ENCODE data around the gene ANKLE1. TPM values are rescaled to one million over a fixed set of nuclear protein-coding genes. Genes with fewer than 3 reads are reported as not detected.

ANKLE1 gene
- total and polyA plus RNA-seq, 2 donors (not counting 3 experiments of a cell fraction or from before 2014, with no cell fraction given): 1.9 to 3.1 TPM

DNA sequence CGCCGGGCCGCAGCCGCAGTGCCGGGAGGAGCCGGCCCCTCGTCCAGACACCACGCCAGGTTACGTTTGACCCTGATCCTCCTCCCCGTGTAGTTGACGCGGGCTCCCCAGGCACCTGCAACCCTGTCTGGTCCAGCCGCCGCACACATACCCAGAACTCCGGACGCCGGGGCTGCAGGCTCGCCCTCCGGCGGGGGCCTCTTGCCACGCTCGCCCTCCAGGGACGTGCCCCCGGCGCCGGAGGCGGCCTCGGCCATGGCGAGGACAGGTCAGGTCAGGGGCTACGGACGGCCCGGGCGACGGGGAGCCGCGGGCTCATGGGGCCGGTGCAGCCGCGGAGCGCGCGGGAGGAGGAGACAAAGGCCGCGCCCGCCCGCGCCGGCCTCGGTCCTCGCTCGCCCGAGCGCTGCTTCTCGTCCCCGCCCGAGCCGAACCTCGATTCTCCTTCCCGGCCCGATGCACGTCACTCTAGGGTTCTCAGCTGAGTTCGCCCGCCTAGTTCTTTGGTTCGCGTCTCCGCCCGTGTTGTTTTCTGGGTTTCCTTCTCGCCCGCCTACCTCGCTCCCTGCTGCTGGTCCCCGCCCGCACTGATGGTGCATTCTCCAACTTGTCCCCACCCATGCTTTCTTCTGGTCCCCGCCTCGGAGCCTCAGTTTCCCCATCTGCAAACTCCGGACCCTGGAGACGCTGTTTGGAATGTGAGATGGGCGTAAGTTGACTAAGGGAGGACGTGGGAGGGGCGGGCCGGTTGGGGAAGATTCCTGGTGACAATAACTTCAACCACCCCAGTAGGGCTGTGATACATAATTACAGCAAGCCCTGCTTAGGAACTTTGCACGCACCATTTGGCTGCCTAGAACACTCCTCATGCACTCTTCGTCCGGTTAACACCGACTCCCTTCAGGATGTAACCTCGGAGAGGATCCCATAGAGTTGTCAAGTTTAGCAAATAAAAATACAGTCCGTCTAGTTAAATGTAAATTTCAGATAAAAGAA is 53.0 kb downstream of the ANKLE1 start, which contains the start of gene ANO8:
Gene ANO8 (minus strand): TSS at position 442 of the 996 bp plus-strand sequence. CDS start 185 bp downstream, at position 257.
- Histone ChIP-seq H3K4me2 (ENCODE audit: insufficient read depth, low read length) (peak within 1 kb of the TSS; percentile 78), H3K9ac (replicated peaks; ENCODE audit: extremely low read depth, insufficient read depth, low read length) (peak within 1 kb of the TSS; percentile 27), H3K27ac (ENCODE audit: insufficient read depth, low read depth, low read length) (no peak within 1 kb of the TSS), H3K79me2 (ENCODE audit: control insufficient read depth, insufficient read depth, low read length) (peaks cover 4% of the 10 kb centered on the region), H3K36me3 (ENCODE audit: control insufficient read depth in 2 of 2, extremely low read depth in 1 of 2, insufficient read depth in 2 of 2, low read length in 2 of 2) (no peaks in the 10 kb centered on the region), H3K27me3 (ENCODE audit: control insufficient read depth in 2 of 2, insufficient read depth in 2 of 2, low read length in 2 of 2) (peaks cover 0 to 10% of the 10 kb centered on the region in 2 experiments), H3K4me3 (replicated peaks in 1 of 3; ENCODE audit: insufficient read depth in 1 of 3, low read depth in 1 of 3, low read length in 3 of 3) (peak within 1 kb of the TSS; percentile 30 to 55 (median 46)), H4K20me1 (replicated peaks; ENCODE audit: control insufficient read depth, extremely low read depth, insufficient read depth, low read length) (no peaks in the 10 kb centered on the region), H2AFZ (ENCODE audit: low read depth, low read length) (peak within 1 kb of the TSS; percentile 91), H3K9me1 (replicated peaks; ENCODE audit: control insufficient read depth, extremely low read depth, insufficient read depth, low read length) (no peaks in the 10 kb centered on the region), H3K9me3 (replicated peaks; ENCODE audit: control insufficient read depth, insufficient read depth, low read length) (no peaks in the 10 kb centered on the region), H3K4me1 (ENCODE audit: control insufficient read depth, extremely low read depth, insufficient read depth, low read length) (peaks cover 14% of the 10 kb centered on the region)
- dilution Hi-C loops (cut with MboI; ENCODE audit: extremely low pct_ligation_motif_present, low sequenced_read_pairs) (no loop called here), intact Hi-C loops (cut with micrococcal nuclease) (no loop called here)
- CTCF ChIA-PET: interaction anchor here (1.0 to 2.6 kb wide), 7 partner anchors 14 to 55 kb away, joined by 3 to 12 read pairs (median 5); partner anchors contain the start of gene MRPL34
- POLR2A ChIA-PET: no interaction called here
- DNase-seq (ENCODE audit: low read depth, low spot score) (peak; percentile 96), FAIRE-seq (peak; percentile 95)
- BruUV-seq (replicated peaks): no TSS peak
- TF ChIP-seq MYC (IDR thresholded peaks at IDR 0.05; ENCODE audit: low read depth, low read length) (peak; percentile 41), FOS (IDR thresholded peaks at IDR 0.05; ENCODE audit: borderline replicate concordance, insufficient read depth, low read length) (peak; percentile 18), CTCF (IDR thresholded peaks at IDR 0.05; ENCODE audit: extremely low read depth in 1 of 2, insufficient read depth in 1 of 2, low read depth in 1 of 2, low read length in 2 of 2) (no peak), POLR2AphosphoS5 (IDR thresholded peaks at IDR 0.05; ENCODE audit: insufficient read depth, low read depth, low read length) (peak; percentile 78), MAX (IDR thresholded peaks at IDR 0.05; ENCODE audit: insufficient read depth, insufficient read length) (no peak)
